Measurements from ENCODE around the gene SLC25A39. TPM values are rescaled to one million over a fixed set of nuclear protein-coding genes. Genes with fewer than 3 reads are reported as not detected.

Gene SLC25A39
- polyA plus RNA-seq, 1 experiment = 84.5 TPM

DNA sequence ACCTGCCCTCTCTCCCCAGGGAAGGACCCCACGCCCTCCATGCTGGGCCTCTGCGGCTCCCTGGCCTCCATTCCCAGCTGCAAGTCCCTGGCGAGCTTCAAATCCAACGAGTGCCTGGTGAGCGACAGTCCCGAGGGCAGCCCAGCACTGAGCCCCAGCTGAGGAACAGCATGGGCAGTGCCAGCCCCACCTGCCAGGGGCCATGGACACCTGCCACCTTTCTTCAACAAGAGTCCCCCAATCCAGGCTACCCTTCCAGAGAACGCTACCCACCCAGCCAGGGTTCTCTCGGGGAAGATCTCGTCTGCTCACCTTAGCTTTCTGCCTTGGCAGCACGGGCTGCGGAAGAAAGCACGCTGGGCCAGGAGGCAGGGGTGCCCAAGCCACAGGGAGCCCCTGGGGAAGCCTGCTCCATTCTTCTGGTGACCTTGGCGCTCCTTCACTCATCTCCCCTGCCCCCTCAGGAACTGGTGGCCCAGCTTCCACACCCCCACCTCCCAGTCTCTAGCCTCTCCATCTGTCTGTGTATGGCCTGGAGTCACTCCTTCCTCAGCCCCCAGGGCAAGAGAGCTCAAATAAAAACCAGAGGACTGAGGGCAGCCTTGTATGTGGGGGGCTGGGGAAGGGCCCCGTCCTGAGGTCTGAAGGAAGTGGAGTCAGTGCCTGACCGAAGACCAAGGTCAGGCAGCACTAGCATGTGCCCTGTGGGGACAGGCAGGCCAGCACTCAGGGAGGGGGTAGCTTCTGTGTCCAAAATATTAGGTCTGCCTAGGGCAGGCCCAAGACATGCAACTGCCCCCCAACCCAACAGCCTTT is 6.3 kb downstream of the SLC25A39 start:
- H3K36me3 ChIP-seq (ENCODE audit: control insufficient read depth, insufficient read depth, low read length) = peaks cover 18% of the 10 kb centered on the region
- ChIA-PET POLR2A (interaction anchor here (0.6 kb wide), 1 partner anchor 13 kb away, joined by 6 read pairs; no protein-coding TSS in a partner anchor), CTCF (interaction anchor here (1.1 to 2.3 kb wide), 2 partner anchors 28 to 108 kb away, joined by 3 to 9 read pairs; no protein-coding TSS in a partner anchor)
- no peak overlapping the region for H3K4me3 ChIP-seq (ENCODE audit: low read depth, low read length)
- no peak for DNase-seq (ENCODE audit: low read depth)
- TF ChIP-seq, protein P1, sequence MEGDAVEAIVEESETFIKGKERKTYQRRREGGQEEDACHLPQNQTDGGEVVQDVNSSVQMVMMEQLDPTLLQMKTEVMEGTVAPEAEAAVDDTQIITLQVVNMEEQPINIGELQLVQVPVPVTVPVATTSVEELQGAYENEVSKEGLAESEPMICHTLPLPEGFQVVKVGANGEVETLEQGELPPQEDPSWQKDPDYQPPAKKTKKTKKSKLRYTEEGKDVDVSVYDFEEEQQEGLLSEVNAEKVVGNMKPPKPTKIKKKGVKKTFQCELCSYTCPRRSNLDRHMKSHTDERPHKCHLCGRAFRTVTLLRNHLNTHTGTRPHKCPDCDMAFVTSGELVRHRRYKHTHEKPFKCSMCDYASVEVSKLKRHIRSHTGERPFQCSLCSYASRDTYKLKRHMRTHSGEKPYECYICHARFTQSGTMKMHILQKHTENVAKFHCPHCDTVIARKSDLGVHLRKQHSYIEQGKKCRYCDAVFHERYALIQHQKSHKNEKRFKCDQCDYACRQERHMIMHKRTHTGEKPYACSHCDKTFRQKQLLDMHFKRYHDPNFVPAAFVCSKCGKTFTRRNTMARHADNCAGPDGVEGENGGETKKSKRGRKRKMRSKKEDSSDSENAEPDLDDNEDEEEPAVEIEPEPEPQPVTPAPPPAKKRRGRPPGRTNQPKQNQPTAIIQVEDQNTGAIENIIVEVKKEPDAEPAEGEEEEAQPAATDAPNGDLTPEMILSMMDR (IDR thresholded peaks at IDR 0.05; ENCODE audit: insufficient read depth, low read depth, low read length) = no peak
- H3K27me3 ChIP-seq (ENCODE audit: control insufficient read depth, insufficient read depth, low read length) = peaks cover 30% of the 10 kb centered on the region

DNA sequence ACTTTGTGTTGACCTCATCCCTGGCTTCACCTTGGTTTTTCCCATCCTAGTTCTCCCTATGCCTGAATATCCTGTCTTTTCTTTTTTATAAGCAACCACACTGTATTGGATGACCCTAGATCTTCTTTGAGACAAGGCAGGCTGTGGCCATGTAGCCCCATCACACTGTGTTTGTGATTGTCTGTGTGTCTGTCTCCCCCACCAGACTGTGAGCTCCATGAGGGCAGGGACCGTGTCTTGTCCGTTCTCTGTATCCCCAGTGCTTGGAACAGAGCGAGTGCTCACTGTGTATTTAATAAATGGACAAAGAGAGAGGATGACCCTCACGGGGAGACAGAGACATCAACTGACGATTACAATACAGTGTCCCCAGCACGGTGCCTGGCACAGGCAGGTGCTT is 7.1 kb downstream of the SLC25A39 start:
- CTCF ChIA-PET = interaction anchor here (1.1 to 2.3 kb wide), 2 partner anchors 28 to 107 kb away, joined by 3 to 9 read pairs; no protein-coding TSS in a partner anchor
- POLR2A ChIA-PET = no interaction called here
- TF ChIP-seq, protein P1 (IDR thresholded peaks at IDR 0.05; ENCODE audit: insufficient read depth, low read depth, low read length) = no peak

DNA sequence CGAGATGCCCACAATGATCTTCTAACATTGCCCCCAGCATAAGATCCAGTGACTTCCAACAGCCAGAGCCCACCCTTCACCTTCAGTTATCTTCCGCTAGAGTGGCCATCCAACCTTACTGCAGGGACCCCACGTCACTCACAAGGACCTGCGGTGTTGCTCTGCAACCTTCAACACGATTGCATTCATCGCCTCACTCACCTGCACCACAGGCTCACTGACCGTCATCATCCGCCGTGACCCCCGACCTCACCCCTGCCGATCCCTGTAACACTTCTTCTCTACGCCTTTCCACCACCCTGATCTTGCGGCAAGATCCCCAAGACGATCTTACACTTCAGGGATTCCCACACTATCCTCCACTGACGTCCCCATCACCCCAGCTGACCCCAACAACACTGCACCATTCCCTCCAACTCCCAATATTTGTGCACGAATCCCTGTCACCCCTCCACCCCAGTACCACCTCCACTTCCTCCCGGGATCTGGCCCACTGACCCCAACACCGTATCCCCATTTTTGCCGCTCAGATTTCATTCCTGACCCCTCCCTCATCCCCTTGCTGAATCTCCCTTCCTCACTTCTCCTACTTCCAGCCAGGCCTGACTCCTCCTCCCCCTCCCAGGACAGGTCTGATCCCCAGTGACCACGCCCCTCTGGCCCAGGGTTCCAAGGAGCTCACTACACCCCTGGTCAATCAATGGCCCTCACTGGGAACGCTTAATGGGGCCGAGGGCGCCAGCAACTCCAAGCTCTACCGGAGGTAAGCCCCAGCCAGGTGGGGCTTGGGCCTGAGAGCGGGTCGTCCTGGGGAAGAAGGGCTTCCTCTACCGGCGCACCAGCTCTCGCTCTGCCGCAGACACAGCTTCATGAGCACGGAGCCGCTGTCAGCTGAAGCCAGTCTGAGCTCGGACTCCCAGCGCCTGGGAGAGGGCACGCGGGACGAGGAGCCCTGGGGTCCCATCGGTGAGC is 8.6 kb downstream of the SLC25A39 start:
- peaks cover 30% of the 10 kb centered on the region for H3K27me3 ChIP-seq (ENCODE audit: control insufficient read depth, insufficient read depth, low read length)
- peak overlapping the region; percentile 40; the same call in 1 of the 2 replicates for H3K4me3 ChIP-seq (ENCODE audit: low read depth, low read length)
- ChIA-PET POLR2A (interaction anchor here (0.6 to 0.9 kb wide), 2 partner anchors 36 to 97 kb away, joined by 4 to 10 read pairs; partner anchors contain the start of gene UBTF), CTCF (interaction anchor here (0.7 to 1.1 kb wide), 2 partner anchors 97 to 99 kb away, joined by 3 to 4 read pairs; no protein-coding TSS in a partner anchor)
- H3K36me3 ChIP-seq (ENCODE audit: control insufficient read depth, insufficient read depth, low read length) = peaks cover 11% of the 10 kb centered on the region
- no peak for DNase-seq (ENCODE audit: low read depth)
- TF ChIP-seq, protein P1 (IDR thresholded peaks at IDR 0.05; ENCODE audit: insufficient read depth, low read depth, low read length) = no peak

More for the DNA sequence above, 7.1 kb downstream of the SLC25A39 start:
- Histone ChIP-seq H3K36me3 (ENCODE audit: control insufficient read depth, insufficient read depth, low read length) (peaks cover 18% of the 10 kb centered on the region), H3K27me3 (ENCODE audit: control insufficient read depth, insufficient read depth, low read length) (peaks cover 30% of the 10 kb centered on the region), H3K4me3 (ENCODE audit: low read depth, low read length) (no peak overlapping the region)
- no peak for DNase-seq (ENCODE audit: low read depth)

DNA sequence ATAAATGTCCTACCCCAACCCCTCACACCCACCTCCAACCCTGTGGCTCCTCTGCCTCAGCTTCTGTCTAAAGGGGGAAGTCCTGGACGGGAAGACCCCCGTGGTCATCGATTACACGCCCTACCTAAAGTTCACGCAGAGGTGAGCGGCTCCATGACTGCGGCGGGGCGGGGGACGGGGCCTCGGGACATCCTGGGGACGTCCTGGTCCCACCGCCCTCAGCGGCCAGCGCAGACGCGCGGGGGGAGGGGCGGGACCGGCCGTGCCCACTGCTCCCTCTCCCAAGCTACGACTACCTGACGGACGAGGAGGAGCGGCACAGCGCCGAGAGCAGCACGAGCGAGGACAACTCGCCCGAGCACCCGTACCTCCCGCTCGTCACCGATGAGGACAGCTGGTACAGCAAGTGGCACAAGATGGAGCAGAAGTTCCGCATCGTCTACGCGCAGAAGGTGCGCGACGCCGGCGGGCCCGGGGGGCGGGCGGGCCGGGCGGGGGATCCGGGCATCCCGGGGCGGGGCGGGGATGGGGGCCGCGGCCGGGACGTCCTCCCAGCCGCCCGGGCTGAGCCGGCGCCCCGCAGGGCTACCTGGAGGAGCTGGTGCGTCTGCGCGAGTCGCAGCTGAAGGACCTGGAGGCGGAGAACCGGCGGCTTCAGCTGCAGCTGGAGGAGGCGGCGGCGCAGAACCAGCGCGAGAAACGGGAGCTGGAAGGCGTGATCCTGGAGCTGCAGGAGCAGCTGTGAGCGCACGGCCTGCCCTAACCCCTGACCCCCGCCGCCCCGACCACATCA is 9.6 kb downstream of the SLC25A39 start:
- TF ChIP-seq, protein P1 (IDR thresholded peaks at IDR 0.05; ENCODE audit: insufficient read depth, low read depth, low read length) = no peak
- no peak for DNase-seq (ENCODE audit: low read depth)
- peaks cover 30% of the 10 kb centered on the region for H3K27me3 ChIP-seq (ENCODE audit: control insufficient read depth, insufficient read depth, low read length)
- CTCF ChIA-PET = interaction anchor here (0.7 to 1.2 kb wide), 3 partner anchors 17 to 105 kb away, joined by 3 read pairs; no protein-coding TSS in a partner anchor
- peak overlapping the region; percentile 40 for H3K4me3 ChIP-seq (ENCODE audit: low read depth, low read length)
- POLR2A ChIA-PET = no interaction called here
- peaks cover 4% of the 10 kb centered on the region; the same call in 1 of the 2 replicates for H3K36me3 ChIP-seq (ENCODE audit: control insufficient read depth, insufficient read depth, low read length)
